Upper lobe of left lung (tissue), 6 donors: Measurements from ENCODE around the gene SLAIN1. TPM values are rescaled to one million over a fixed set of nuclear protein-coding genes. Genes with fewer than 3 reads are reported as not detected.
"Not testable (repeated sequence)": the region's sequence is repeated elsewhere in the genome, so short reads cannot be mapped to it uniquely, and the experiment has no call there.

Source experiments
- ATAC-seq, 2 donors: fragments of 200-7000 bp; cut with Tn5 transposase; one replicate each; pipeline ENCODE4 v1.9.1; 2022; ENCODE audit warnings: mild to moderate bottlenecking in 2 of 2, moderate library complexity in 2 of 2; ENCODE audit not compliant: low FRiP score in 2 of 2
- DNase-seq, 2 donors: peaks; one replicate each; pipeline ENCODE4 v3.0.0-alpha.2; 2019 to 2020
- H3K27ac ChIP-seq, 4 donors: fragments of 200-600 bp; sonication (generic); one replicate each; pipeline ENCODE4 v1.5.1; 2016 to 2019
- H3K27me3 ChIP-seq, 4 donors: fragments of 200-600 bp; sonication (generic); one replicate each; pipeline ENCODE4 v1.5.1; 2017 to 2019
- H3K36me3 ChIP-seq, 4 donors: fragments of 200-600 bp; sonication (generic); one replicate each; pipeline ENCODE4 v1.5.1; 2016 to 2019
- H3K4me1 ChIP-seq, 4 donors: fragments of 200-600 bp; sonication (generic); one replicate each; pipeline ENCODE4 v1.5.1; 2018 to 2019
- H3K4me3 ChIP-seq, 4 donors: fragments of 200-600 bp; sonication (generic); one replicate each; pipeline ENCODE4 v1.5.1; 2017 to 2019; ENCODE audit warnings: mild to moderate bottlenecking in 2 of 4, moderate library complexity in 1 of 4
- H3K9me3 ChIP-seq, 4 donors: fragments of 200-600 bp; sonication (generic); one replicate each; pipeline ENCODE4 v1.5.1; 2018 to 2019
- EP300 ChIP-seq, 4 donors: sonication (generic); formaldehyde crosslinking; IDR thresholded peaks; one replicate each; pipeline ENCODE4 v1.5.1; 2017; ENCODE audit warnings: antibody characterized with exemption in 4 of 4, control low read depth in 2 of 4
- POLR2A ChIP-seq, 4 donors: fragments of 450-650 bp; IDR thresholded peaks; one replicate each; pipeline ENCODE4 v1.5.1; 2016 to 2017; ENCODE audit warnings: antibody characterized with exemption in 4 of 4, mild to moderate bottlenecking in 2 of 4
- POLR2AphosphoS5 ChIP-seq, 2 donors: sonication (generic); formaldehyde crosslinking; IDR thresholded peaks; one replicate each; pipeline ENCODE4 v1.5.1; 2017; ENCODE audit warnings: antibody characterized with exemption in 2 of 2
- WGBS, 2 donors: methylation state at CpG; one replicate each; pipeline ENCODE4 v1.1.5; 2017 to 2018; 5-methylcytosine and 5-hydroxymethylcytosine counted together
- total RNA-seq, 6 donors: library from RNA; depleted of rRNA in 4 of 6; stranded (reverse); fragments of >200 nt in 4 of 6; gene quantifications; one replicate each; pipeline versions ENCODE4 v1.1.0 to v1.2.1, GENCODE V29; 2016 to 2021
- TF ChIP-seq, protein P1 (sequence below), 6 experiments: fragments of 450-650 bp in 4 of 6; fragments of 200-600 bp in 2 of 6; sonication (generic) in 2 of 6; IDR thresholded peaks; one replicate each; pipeline ENCODE4 v1.5.1; 2016 to 2019; ENCODE audit warnings: antibody characterized with exemption in 6 of 6
- donor health status: DM: no; HTN: no; CAD: no; lungs with moderate emphysema.
- donor health status: DM: no; HTN: yes; CAD: no; lungs with severe emphysema.

The SLAIN1 gene
- total RNA-seq: 10 to 100 TPM; 10.6 to 35.6 (median 21.4) TPM

DNA sequence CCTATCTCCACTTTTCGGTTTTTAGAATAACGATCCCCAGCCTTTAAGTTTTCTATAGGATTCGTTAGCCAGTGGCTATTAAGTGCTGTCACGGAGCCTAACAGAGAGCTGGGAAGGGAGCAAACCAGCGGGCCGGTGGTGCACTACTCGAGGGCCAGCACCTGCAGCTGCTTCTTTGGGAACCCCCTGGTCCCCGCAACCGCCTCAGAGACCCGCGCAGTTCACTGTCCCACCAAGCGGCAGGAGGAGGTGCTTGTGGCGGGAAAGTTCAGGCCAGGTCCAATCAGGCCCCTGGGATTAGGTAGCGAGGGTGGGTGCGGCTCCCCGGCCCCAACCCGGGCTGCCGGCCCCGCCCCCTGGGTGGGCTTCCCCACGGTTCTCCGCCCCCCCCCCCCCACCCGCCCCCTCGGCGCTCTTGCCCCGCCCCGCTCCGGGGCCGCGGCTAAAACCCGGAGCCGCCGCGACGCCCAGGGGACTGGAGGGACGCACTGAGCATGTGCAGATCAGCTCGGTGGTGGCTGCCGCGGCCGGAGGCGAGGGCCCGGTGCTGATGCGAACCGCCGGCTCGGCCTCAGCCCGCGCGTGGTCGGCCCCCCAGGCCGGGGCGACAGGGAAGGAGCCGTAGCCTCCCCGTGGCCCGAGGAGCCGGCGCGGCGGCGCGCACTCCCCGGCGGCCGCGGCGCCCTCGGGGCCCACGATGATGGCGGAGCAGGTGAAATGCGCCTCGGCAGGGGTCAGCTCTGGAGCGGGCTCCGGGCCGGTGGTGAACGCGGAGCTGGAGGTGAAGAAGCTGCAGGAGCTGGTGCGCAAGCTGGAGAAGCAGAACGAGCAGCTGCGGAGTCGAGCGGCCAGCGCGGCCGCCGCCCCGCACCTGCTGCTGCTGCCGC lies at the start of gene SLAIN1:
Gene SLAIN1, plus strand, starts transcription at position 471 of the 887 bp plus-strand sequence. Its CDS starts 227 bp downstream, at position 698.
- H3K27ac ChIP-seq: peak within 1 kb of the TSS; percentile 53 to 84 (median 66)
- H3K36me3 ChIP-seq: no peaks in the 10 kb centered on the region
- no peaks in the 10 kb centered on the region for H3K27me3 ChIP-seq
- peak in 2 of 4 donors; percentile 54 to 68 for TF ChIP-seq POLR2A (IDR thresholded peaks at IDR 0.05)
- TF ChIP-seq EP300 (IDR thresholded peaks at IDR 0.05): no peak
- peak in 1 of 2 donors; percentile 77 for TF ChIP-seq POLR2AphosphoS5 (IDR thresholded peaks at IDR 0.05)
- TF ChIP-seq, protein P1, sequence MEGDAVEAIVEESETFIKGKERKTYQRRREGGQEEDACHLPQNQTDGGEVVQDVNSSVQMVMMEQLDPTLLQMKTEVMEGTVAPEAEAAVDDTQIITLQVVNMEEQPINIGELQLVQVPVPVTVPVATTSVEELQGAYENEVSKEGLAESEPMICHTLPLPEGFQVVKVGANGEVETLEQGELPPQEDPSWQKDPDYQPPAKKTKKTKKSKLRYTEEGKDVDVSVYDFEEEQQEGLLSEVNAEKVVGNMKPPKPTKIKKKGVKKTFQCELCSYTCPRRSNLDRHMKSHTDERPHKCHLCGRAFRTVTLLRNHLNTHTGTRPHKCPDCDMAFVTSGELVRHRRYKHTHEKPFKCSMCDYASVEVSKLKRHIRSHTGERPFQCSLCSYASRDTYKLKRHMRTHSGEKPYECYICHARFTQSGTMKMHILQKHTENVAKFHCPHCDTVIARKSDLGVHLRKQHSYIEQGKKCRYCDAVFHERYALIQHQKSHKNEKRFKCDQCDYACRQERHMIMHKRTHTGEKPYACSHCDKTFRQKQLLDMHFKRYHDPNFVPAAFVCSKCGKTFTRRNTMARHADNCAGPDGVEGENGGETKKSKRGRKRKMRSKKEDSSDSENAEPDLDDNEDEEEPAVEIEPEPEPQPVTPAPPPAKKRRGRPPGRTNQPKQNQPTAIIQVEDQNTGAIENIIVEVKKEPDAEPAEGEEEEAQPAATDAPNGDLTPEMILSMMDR (IDR thresholded peaks at IDR 0.05): peak in 1 of 6 experiments; percentile 11
- H3K4me3 ChIP-seq: peak within 1 kb of the TSS; percentile 71 to 93 (median 76)
- peaks cover 0 to 27% (median 10%) of the 10 kb centered on the region in 4 donors for H3K4me1 ChIP-seq
- peak; percentile 91 to 96 for ATAC-seq
- WGBS, 2 donors: 4 to 9% methylated on average over 4 to 47 of the region's 86 CpGs
- no peaks in the 10 kb centered on the region for H3K9me3 ChIP-seq
- DNase-seq: peak; percentile 92 to 96

DNA sequence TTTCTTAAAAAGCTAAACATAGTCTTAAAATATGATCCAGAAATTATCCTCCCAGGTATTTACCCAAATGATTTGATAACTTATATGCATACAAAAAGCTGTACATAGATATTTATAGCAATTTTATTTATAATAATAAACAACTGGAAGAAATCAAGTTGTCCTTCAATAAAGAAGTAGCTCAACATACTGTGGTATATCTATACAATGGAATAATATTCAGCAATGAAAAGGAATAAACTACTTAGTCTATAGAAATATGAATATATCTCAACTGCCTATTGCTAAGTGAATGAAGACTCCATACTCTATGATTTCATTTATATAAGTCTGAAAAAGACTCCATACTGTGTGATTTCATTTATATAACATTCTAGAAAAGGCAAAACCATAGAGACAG lies 47.1 kb upstream of the SLAIN1 start:
- no peaks in the 10 kb centered on the region for H3K4me1 ChIP-seq

DNA sequence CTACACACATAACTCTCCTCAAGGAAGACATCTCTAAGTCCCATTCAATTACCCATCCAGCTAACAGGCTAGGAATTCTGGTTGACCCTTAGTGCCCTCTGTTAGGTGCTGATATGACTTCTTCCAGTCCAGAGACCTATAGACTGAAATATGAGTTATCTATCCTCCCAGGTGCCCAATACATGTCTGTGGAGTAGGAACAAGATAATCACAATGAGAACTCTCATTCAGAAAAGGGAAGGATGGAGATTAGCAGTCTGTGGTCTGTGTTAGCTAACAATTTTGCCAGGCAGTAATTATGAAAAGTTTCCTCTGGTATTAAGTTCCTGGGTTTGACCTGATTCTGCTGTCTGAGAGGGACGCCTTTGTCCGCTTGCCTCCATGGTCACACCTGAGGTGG lies 44.2 kb upstream of the SLAIN1 start:
- Histone ChIP-seq H3K4me3 (no peak overlapping the region), H3K27ac (no peak overlapping the region), H3K4me1 (no peaks in the 10 kb centered on the region), H3K27me3 (no peaks in the 10 kb centered on the region), H3K36me3 (no peaks in the 10 kb centered on the region), H3K9me3 (no peaks in the 10 kb centered on the region)
- DNase-seq: no peak
- TF ChIP-seq EP300 (IDR thresholded peaks at IDR 0.05): no peak
- no peak for TF ChIP-seq POLR2A (IDR thresholded peaks at IDR 0.05)
- TF ChIP-seq POLR2AphosphoS5 (IDR thresholded peaks at IDR 0.05): no peak
- TF ChIP-seq, protein P1 (IDR thresholded peaks at IDR 0.05): no peak
- ATAC-seq: no peak
- WGBS, 2 donors: 64 to 76% methylated on average over 2 of the region's 2 CpGs

More for the DNA sequence above, 47.1 kb upstream of the SLAIN1 start:
- ATAC-seq (no peak), DNase-seq (no peak)
- H3K9me3 ChIP-seq: no peaks in the 10 kb centered on the region
- no peak overlapping the region for H3K27ac ChIP-seq
- H3K27me3 ChIP-seq: no peaks in the 10 kb centered on the region
- no peak overlapping the region for H3K4me3 ChIP-seq
- TF ChIP-seq POLR2A (IDR thresholded peaks at IDR 0.05) (no peak), POLR2AphosphoS5 (IDR thresholded peaks at IDR 0.05) (no peak), EP300 (IDR thresholded peaks at IDR 0.05) (no peak)
- TF ChIP-seq, protein P1 (IDR thresholded peaks at IDR 0.05): no peak
- no peaks in the 10 kb centered on the region for H3K36me3 ChIP-seq

DNA sequence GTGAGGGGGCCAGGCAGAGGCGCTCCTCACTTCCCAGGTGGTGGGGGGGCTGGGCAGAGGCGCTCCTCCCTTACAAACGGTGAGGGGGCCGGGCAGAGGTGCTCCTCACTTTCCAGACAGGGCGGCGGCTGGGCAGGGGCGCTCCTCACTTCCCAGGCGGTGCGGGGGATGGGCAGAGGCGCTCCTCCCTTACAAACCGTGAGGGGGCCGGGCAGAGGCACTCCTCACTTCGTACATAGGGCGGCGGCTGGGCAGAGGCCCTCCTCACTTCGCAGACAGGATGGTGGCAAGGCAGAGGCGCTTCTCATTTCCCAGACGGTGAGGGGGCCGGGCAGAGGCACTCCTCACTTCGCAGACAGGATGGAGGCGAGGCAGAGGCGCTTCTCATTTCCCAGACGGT lies 37.5 kb upstream of the SLAIN1 start:
- H3K36me3 ChIP-seq, H3K9me3 ChIP-seq, H3K4me3 ChIP-seq, H3K4me1 ChIP-seq, H3K27ac ChIP-seq, H3K27me3 ChIP-seq, ATAC-seq: not testable (repeated sequence)
- WGBS, 2 donors: 88 to 90% methylated on average over 1 to 23 of the region's 23 CpGs
- DNase-seq: peak in 1 of 2 donors; percentile 58

DNA sequence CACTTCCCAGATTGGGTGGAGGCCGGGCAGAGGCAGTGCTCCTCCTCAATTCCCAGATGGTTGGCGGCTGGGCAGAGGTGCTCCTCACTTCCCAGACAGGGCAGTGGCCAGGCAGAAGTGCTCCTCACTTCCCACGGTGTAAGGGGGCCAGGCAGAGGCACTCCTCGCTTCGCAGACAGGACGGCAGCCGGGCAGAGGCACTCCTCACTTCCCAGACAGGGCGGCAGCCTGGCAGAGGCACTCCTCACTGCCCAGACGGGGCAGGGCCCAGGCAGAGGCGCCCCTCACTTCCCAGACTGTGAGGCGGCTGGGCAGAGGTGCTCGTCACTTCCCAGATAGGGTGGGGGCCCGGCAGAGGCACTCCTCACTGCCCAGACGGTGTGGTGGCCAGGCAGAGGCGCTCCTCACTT lies 36.6 kb upstream of the SLAIN1 start:
- H3K36me3 ChIP-seq: no peaks in the 10 kb centered on the region
- WGBS, 2 donors: 95% methylated on average over 15 of the region's 15 CpGs; no CpG with 5 or more reads in 1 of the 2 donors
- no peaks in the 10 kb centered on the region for H3K9me3 ChIP-seq
- no peak for ATAC-seq
- no peak overlapping the region for H3K27ac ChIP-seq
- peak in 1 of 2 donors; percentile 42 for DNase-seq
- no peaks in the 10 kb centered on the region for H3K27me3 ChIP-seq
- TF ChIP-seq, protein P1 (IDR thresholded peaks at IDR 0.05): no peak
- TF ChIP-seq POLR2A (IDR thresholded peaks at IDR 0.05): no peak
- TF ChIP-seq EP300 (IDR thresholded peaks at IDR 0.05): no peak
- TF ChIP-seq POLR2AphosphoS5 (IDR thresholded peaks at IDR 0.05): no peak
- H3K4me1 ChIP-seq: no peaks in the 10 kb centered on the region
- H3K4me3 ChIP-seq: no peak overlapping the region

DNA sequence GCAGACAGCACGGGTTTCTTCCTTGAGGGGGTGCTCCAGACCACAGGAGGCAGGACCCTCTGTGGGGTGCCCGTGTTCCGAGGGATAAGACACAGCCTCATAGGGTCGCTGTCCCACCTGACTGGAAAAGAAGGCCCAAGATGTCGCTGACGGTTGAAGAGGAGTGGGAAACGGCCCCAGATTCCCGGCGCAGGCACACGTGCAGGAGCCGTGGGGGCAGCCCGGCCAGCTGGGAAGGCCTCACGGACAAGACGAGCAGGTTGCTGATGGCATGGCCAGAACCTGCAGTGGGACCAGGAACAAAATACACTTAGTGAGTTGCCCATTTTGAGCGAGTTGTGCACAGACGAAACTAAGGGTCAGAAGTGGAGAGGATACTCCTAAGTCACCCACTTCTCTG lies 35.2 kb upstream of the SLAIN1 start:
- WGBS, 2 donors: 89 to 95% methylated on average over 16 of the region's 16 CpGs
- H3K9me3 ChIP-seq, H3K4me3 ChIP-seq, H3K36me3 ChIP-seq, H3K27ac ChIP-seq, H3K27me3 ChIP-seq, H3K4me1 ChIP-seq, ATAC-seq: not testable (repeated sequence)
- DNase-seq: peak in 1 of 2 donors; percentile 45

DNA sequence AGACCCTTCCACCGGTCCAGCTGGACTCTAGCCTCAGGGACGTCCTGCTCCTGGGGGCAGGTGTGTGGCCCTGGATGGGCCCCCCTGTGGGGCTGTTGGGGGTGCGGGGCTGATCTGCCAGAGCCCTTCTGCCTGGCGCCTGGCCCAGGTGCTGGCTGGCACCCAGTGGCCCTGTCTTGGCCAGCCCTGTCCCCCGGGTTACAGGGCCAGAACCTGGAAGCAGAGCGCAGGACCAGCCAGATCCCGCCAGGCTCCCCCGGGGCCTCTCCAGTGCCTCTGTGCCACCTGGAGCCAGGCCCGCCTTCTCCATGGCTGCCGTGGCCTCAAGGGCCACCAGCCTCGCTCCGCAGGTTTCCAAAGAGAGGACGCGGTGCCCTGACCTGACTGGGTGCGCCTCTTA lies 34.7 kb upstream of the SLAIN1 start:
- DNase-seq: peak in 1 of 2 donors; percentile 68
- H3K9me3 ChIP-seq, H3K4me3 ChIP-seq, ATAC-seq, H3K27me3 ChIP-seq, H3K36me3 ChIP-seq, H3K4me1 ChIP-seq, H3K27ac ChIP-seq: not testable (repeated sequence)
- 100% methylated on average over 1 of the region's 15 CpGs; no CpG with 5 or more reads in 1 of the 2 donors for WGBS, 2 donors
